ENCODE data around the gene GRM6.

Gene GRM6

GRCh38 chr5:178994580-178995340 is at the start of gene GRM6:
TSS of gene GRM6 (minus strand) at chr5:178995320. CDS start at chr5:178994944, 376 bp downstream.
- H3K4me1 Mint-ChIP-seq = no peaks in the 10 kb centered on the region

GRCh38 chr5:179044765-179045164 is 49.6 kb upstream of the GRM6 start:
- Mint-ChIP-seq H3K27me3 (peaks cover 3% of the 10 kb centered on the region), H3K27ac (no peak overlapping the region), H3K9me3 (peaks cover 60% of the 10 kb centered on the region), H3K36me3 (ENCODE audit: low read depth) (peaks cover 7% of the 10 kb centered on the region), H3K4me3 (no peak overlapping the region), H3K4me1 (no peaks in the 10 kb centered on the region)
- DNase-seq (no peak), ATAC-seq (no peak)

More at GRCh38 chr5:178994580-178995340, at the start of gene GRM6:
- Mint-ChIP-seq H3K27ac (no peak within 1 kb of the TSS), H3K9me3 (peaks cover 4% of the 10 kb centered on the region), H3K27me3 (peaks cover 29% of the 10 kb centered on the region), H3K4me3 (no peak within 1 kb of the TSS), H3K36me3 (ENCODE audit: low read depth) (no peaks in the 10 kb centered on the region)
- DNase-seq (no peak), ATAC-seq (no peak)

DNA sequence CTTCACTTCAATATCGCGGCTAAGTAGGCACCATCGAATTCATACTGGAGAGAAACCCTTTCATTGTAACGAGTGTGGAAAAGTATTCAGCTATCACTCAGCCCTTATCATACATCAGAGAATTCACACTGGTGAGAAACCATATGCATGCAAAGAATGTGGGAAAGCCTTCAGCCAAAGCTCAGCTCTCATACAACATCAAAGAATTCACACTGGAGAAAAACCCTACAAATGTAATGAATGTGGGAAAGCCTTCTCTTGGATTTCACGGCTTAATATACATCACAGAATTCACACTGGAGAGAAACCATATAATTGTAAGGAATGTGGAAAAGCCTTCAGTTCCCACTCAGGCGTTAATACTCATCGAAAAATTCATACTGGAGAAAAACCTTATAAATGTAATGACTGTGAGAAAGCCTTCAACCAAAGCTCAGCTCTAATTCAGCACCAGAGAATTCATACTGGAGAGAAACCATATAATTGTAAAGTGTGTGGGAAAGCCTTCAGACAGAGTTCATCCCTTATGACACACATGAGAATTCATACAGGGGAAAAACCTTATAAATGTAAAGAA is 38.0 kb upstream of the GRM6 start:
- Mint-ChIP-seq H3K27ac (no peak overlapping the region), H3K9me3 (peaks cover 89% of the 10 kb centered on the region), H3K36me3 (ENCODE audit: low read depth) (peaks cover 80% of the 10 kb centered on the region), H3K27me3 (no peaks in the 10 kb centered on the region), H3K4me3 (no peak overlapping the region), H3K4me1 (no peaks in the 10 kb centered on the region)
- DNase-seq = no peak
- ATAC-seq = no peak

DNA sequence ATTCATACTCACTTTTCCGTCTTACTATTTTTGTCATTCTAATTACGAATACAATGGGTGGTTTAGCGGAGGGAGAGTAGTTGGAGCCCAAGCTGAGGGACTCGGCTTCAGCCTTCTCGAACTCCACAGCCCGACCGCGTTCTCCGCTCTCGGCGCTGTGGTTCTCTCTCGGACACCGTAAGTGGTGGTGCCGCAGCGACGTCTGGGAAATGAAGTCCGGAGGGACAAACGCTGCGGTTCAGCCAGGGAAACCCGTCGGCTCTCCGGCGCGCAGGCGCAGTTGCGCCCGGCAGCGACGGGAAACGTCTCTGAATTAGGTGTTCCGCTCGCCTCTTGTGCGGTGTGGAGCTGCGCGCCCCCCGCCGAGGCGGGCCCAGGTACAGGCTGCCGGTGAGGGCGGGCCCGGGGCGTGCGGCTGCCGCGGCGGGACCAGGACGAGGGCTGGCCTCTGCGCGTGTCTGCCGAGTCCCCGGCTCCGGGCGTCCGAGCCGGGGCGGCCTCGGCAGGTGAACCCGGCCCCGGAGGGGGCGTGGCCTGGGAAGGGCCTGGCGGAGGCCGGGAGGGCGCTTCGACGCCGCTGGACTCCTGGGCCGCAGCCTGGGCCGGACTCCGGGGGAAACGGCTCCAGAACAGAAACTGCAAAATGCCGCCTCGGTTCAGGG is 28.5 kb upstream of the GRM6 start, which contains the start of gene ZNF879:
Gene ZNF879 (plus strand): TSS at position 277 of the 662 bp plus-strand sequence. CDS start 1,201 bp downstream, outside the sequence.
- H3K4me1 Mint-ChIP-seq = peaks cover 11% of the 10 kb centered on the region
- H3K9me3 Mint-ChIP-seq = peaks cover 32% of the 10 kb centered on the region
- H3K27me3 Mint-ChIP-seq = peaks cover 2% of the 10 kb centered on the region
- DNase-seq (peak; percentile 91), ATAC-seq (peak; percentile 92)
- peaks cover 49% of the 10 kb centered on the region for H3K36me3 Mint-ChIP-seq (ENCODE audit: low read depth)
- peak within 1 kb of the TSS; percentile 88 for H3K4me3 Mint-ChIP-seq
- H3K27ac Mint-ChIP-seq = peak within 1 kb of the TSS; percentile 88

GRCh38 chr5:179008667-179009066 is 13.5 kb upstream of the GRM6 start:
- no peak overlapping the region for H3K4me3 Mint-ChIP-seq
- peaks cover 10% of the 10 kb centered on the region for H3K27me3 Mint-ChIP-seq
- no peak overlapping the region for H3K27ac Mint-ChIP-seq
- no peaks in the 10 kb centered on the region for H3K4me1 Mint-ChIP-seq
- DNase-seq = no peak
- H3K9me3 Mint-ChIP-seq = peaks cover 30% of the 10 kb centered on the region
- ATAC-seq = no peak
- peaks cover 2% of the 10 kb centered on the region for H3K36me3 Mint-ChIP-seq (ENCODE audit: low read depth)

- DNase-seq = no peak
Observed at GRCh38 chr5:179006564-179006963, 11.4 kb upstream of the GRM6 start.

GRCh38 chr5:178998441-178998840 is 3.3 kb upstream of the GRM6 start:
- no peak overlapping the region for H3K4me3 Mint-ChIP-seq
- ATAC-seq = no peak
- H3K27me3 Mint-ChIP-seq = peaks cover 33% of the 10 kb centered on the region
- H3K4me1 Mint-ChIP-seq = no peaks in the 10 kb centered on the region
- H3K36me3 Mint-ChIP-seq (ENCODE audit: low read depth) = no peaks in the 10 kb centered on the region
- no peak for DNase-seq
- no peak overlapping the region for H3K27ac Mint-ChIP-seq
- H3K9me3 Mint-ChIP-seq = peaks cover 18% of the 10 kb centered on the region

More at GRCh38 chr5:179006564-179006963, 11.4 kb upstream of the GRM6 start:
- H3K9me3 Mint-ChIP-seq = peaks cover 36% of the 10 kb centered on the region
- peaks cover 2% of the 10 kb centered on the region for H3K36me3 Mint-ChIP-seq (ENCODE audit: low read depth)
- H3K27me3 Mint-ChIP-seq = peaks cover 17% of the 10 kb centered on the region
- no peak overlapping the region for H3K27ac Mint-ChIP-seq
- no peaks in the 10 kb centered on the region for H3K4me1 Mint-ChIP-seq
- H3K4me3 Mint-ChIP-seq = no peak overlapping the region
- ATAC-seq = no peak

DNA sequence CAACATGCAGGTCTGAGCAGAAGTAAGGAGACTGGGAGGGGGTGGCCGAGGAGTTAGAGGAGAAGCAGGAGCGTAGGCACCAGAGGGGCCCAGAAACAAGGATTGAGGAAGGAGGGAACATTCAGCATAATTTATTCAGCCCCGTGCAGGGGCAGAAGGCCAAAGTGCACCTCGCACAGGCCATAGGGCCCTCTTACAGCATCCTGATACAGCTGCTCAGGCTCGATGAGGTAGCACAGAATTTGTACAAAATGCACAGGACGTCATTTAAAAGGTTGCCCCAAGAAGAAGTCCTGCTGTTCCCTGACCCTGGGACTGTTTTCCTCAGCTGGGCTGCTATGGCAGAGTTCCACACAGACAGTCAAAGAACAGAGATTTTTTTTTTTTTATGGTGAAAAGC is 2.1 kb upstream of the GRM6 start:
- Mint-ChIP-seq H3K27ac (no peak overlapping the region), H3K4me3 (no peak overlapping the region), H3K4me1 (no peaks in the 10 kb centered on the region), H3K36me3 (ENCODE audit: low read depth) (no peaks in the 10 kb centered on the region), H3K9me3 (peaks cover 8% of the 10 kb centered on the region), H3K27me3 (peaks cover 33% of the 10 kb centered on the region)
- ATAC-seq (no peak), DNase-seq (no peak)

DNA sequence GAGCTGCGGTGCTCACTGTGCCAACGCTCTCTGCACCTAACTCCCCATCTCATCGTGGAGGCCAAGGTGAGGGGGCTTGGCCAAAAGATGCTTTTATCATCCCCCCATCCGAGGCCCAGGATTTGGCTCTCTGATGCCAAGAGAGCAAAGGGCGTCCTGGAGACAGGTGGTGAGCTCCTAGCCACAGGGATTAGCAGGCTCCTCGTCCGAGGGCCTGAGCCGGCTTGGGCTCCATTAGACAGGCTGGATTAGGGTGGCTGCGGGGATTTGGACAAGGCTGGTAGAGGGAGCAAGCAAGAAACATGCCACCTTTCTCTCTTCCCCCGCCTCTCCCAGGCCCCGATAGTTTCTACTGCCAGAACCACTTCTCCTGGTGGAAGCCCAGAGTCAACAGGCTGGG is 1.0 kb upstream of the GRM6 start:
- no peaks in the 10 kb centered on the region for H3K36me3 Mint-ChIP-seq (ENCODE audit: low read depth)
- peaks cover 29% of the 10 kb centered on the region for H3K27me3 Mint-ChIP-seq
- DNase-seq = no peak
- no peak overlapping the region for H3K4me3 Mint-ChIP-seq
- H3K27ac Mint-ChIP-seq = no peak overlapping the region
- no peaks in the 10 kb centered on the region for H3K4me1 Mint-ChIP-seq
- peaks cover 4% of the 10 kb centered on the region for H3K9me3 Mint-ChIP-seq
- no peak for ATAC-seq

- Mint-ChIP-seq H3K27ac (no peak overlapping the region), H3K36me3 (ENCODE audit: low read depth) (no peaks in the 10 kb centered on the region), H3K4me1 (no peaks in the 10 kb centered on the region), H3K9me3 (peaks cover 1% of the 10 kb centered on the region), H3K4me3 (no peak overlapping the region), H3K27me3 (peaks cover 29% of the 10 kb centered on the region)
- ATAC-seq = no peak
- no peak for DNase-seq
Observed at GRCh38 chr5:178995341-178995690, 196 bp upstream of the GRM6 start.

DNA sequence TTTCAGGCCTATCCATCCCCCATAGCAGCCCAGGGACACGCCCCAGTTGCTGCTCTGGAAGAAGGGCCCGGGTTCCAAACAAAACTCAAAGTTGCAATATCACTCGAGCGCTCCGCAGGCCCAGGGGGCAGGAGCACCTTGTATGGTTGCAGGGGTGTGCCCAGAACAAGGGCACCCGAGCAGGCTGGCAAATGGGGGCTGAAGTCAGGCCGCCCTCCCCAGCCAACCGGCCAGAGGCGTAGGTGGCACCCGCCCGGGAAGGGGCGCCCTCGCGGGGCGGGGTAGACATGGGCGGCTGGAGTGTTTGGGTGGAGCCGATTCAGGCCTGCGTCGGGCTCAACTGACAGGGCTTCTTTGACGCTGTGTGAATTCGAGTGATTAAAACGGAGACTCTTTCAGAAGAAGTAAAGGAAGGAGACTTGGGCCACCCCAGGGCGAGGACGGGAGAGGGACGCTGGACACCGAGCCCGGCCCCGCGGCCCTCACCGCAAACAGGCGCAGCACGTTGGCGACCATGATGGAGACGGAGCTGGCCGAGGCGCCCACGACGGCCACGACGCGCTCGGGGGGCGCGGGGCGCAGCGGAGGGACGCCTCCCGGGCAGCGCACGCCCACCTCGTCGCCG is 1.1 kb downstream of the GRM6 start:
- peaks cover 29% of the 10 kb centered on the region for H3K27me3 Mint-ChIP-seq
- no peak for ATAC-seq
- no peak overlapping the region for H3K27ac Mint-ChIP-seq
- H3K4me3 Mint-ChIP-seq = no peak overlapping the region
- no peaks in the 10 kb centered on the region for H3K36me3 Mint-ChIP-seq (ENCODE audit: low read depth)
- no peaks in the 10 kb centered on the region for H3K4me1 Mint-ChIP-seq
- H3K9me3 Mint-ChIP-seq = peaks cover 4% of the 10 kb centered on the region
- DNase-seq = no peak

DNA sequence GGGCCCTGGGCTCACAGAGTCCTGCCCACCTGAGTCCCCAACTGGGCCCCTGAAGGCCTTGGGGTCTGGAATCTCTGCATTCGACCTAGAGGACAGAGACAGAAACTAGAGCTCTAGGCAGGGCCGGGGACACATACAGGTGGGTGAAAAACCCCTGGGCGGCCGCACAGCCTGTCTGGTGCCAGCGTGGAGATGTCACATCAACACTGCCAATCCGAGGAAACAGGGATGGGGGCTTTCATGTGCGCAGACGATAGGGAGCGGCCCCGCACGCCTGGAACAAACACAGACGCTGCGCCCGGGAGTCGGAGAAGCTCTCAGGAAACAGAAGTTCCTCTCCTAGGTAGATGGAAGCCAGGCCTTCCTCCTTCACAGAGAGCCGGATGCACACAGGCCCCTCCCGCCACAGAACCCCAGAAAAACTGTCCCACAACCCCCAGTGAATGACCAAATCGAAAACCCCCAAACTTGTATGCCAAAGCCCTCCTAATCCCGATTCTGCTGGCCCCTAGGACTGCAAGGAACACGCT is 1.8 kb downstream of the GRM6 start:
- Mint-ChIP-seq H3K27ac (no peak overlapping the region), H3K27me3 (peaks cover 29% of the 10 kb centered on the region), H3K36me3 (ENCODE audit: low read depth) (no peaks in the 10 kb centered on the region), H3K4me1 (no peaks in the 10 kb centered on the region), H3K4me3 (no peak overlapping the region), H3K9me3 (peaks cover 4% of the 10 kb centered on the region)
- DNase-seq (no peak), ATAC-seq (no peak)

GRCh38 chr5:178992291-178992895 is 2.7 kb downstream of the GRM6 start:
- ATAC-seq (no peak), DNase-seq (no peak)
- H3K27me3 Mint-ChIP-seq = peaks cover 29% of the 10 kb centered on the region
- H3K4me3 Mint-ChIP-seq = no peak overlapping the region
- peaks cover 9% of the 10 kb centered on the region for H3K9me3 Mint-ChIP-seq
- peaks cover 2% of the 10 kb centered on the region for H3K36me3 Mint-ChIP-seq (ENCODE audit: low read depth)
- H3K4me1 Mint-ChIP-seq = no peaks in the 10 kb centered on the region
- no peak overlapping the region for H3K27ac Mint-ChIP-seq

Data from activated naive CD8-positive, alpha-beta T cell treated with anti-CD3 and anti-CD28 coated beads, Interleukin-2, amount 50 U/mL, for 24 hours (primary cell).